GM21576 (cell line): ENCODE measurements around the gene LAMTOR2.
"Not testable (repeated sequence)": the region's sequence is repeated elsewhere in the genome, so short reads cannot be mapped to it uniquely, and the experiment has no call there.

ENCODE experiments used
- ATAC-seq: cut with Tn5 transposase; IDR thresholded peaks from one replicate; pipeline ENCODE4 v1.9.1; 2021; ENCODE audit warnings: mild to moderate bottlenecking, moderate library complexity; ENCODE audit not compliant: unreplicated experiment

The LAMTOR2 gene

DNA sequence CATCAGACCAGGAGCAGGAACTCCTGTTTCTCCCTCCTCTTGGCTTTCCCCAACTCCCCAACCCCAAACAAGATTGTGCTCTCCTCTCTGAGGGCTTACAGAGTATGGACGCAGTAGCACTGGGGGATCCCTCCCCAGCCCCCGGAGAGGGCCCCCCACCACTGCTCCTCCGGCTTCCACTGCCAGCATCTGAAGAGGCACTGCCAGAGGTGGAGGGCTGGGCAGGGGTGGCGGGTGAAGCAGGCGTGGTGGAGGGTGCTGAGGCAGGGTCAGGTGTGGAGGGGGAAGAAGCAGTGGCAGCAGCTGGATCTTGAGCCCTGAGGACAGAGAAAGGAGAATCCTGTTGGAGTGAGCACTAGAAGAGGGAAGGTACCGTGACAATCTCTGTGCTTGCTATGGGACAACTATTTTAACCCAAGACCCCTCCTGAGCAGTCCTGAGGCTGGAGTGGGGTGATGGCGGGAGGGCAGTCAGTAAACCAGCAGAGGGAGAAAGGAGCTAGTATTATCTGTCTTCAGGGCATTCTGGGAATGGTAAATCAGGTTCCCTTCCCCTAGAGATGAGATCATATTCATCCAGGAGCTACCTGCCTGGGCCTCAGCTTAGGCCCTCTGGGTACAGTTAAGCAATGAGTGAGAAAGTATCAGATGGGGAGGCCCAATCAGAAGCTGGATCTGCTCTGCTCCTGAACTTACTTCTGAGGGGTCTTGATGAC lies 3.4 kb upstream of the LAMTOR2 start:
- no peak for ATAC-seq

DNA sequence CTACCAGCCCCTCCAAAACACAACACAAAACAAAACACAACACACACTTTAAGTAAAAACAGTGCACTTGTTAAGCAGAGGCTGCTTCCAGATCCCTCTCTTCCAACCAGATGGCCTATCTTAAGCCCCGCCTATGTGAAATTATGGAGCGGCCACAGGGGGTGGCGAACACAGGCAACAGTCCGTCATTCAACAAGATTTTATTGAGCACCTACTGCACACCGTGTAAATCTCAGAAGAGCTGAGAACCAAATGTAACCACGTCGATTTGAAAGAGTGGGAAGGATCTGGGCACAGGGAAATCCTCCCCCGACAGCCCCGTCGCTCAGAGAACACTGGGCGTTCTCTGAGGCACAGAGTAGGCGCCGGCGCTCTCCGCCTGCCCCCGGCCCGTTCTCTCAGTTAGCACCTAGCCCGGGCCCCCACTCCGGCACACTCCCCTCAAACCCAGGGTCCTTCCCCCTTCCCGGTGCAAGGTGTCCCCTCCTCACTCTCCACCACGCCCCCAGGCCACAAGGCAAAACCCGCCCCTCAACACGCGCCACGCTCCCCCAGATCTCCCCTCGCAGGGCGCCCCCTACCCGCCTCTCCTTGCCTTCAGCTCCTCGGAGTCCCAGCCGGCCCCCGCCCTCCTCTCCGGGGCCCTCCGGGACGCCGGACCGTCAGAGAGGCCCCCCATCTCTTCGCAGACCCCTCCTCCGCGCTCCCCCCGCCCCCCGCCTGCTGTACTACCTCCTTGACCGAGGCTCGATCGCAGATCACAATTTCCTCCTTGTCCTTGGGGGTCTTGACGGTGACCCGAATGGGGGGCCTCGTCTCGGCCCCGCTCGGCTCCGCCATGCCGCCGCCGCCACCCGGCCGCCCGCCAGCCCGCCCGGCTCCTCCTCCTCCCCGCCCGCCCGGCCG lies 1.5 kb upstream of the LAMTOR2 start:
- no peak for ATAC-seq

DNA sequence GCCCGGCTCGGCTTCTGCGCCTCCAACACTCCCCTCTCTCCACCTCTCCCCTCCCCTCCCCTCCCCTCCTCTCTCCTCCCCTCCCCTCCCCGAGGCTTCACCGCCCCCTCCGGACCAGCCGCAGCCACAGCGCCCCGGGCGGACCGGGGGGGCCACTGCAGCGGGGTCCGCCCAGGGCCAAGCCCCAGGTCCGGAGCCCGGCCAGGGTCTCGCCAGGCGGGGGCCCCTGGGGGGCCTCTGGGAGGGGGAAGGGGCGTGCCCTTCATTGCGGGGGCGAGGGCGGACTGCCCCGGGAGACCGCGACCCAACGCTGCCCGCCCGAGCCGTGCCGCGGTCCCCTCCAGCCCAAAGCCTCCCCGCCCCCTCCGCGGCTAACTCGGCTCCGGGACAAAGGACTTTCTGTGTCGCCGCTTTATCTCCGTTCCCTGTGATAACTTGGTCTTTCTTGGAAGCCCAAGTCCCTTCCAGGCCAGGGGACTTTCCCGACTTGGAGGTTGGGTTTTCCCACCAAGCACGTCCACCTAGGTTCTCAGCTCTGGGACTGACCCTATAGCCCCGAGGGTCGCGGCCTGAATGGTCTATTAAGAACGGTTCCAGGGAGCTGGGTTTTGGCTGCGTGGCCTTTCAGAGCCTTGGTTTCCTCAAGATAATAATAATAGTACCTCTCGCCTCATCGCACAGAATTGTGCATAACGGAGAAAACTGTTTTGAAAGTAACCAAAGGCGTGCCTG lies 648 bp upstream of the LAMTOR2 start, which contains the start of gene UBQLN4:
UBQLN4 (minus strand) TSS at position 31 of the 732 bp plus-strand sequence. CDS start 97 bp downstream, outside the sequence.
- ATAC-seq: peak; percentile 48

DNA sequence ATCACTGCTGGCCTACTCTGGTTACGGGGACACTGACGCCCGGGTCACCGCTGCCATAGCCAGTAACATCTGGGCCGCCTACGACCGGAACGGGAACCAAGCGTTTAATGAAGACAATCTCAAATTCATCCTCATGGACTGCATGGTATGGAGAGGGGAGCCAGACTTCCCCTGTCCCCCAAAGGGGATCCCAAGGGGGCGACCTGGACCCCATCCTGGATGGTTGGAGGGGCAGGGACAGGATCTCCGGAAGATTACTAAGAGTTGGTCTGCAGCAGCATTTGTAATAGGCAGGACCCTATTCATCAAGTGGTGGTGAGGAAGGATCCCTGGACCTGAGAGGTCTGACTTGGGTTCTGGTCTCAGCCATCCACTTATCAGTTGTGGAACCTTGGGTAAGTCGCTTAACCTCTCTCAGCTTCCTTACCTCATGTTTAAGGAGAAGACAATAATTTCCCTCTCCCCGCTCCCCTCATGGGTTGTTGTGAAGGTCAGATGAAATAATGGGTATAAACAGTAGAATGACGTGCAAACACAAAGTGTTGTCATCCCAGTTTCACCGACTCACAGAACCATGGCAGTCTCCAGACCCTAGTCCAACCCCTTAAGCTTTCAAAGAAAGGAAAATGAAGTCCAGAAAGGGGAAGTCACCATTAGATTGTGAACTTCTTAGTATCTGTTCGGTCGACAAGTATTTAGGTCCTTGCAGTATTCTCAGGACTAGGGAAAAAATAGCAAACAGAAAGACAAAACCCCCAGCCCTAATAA lies 883 bp downstream of the LAMTOR2 start:
- peak; percentile 1 for ATAC-seq

DNA sequence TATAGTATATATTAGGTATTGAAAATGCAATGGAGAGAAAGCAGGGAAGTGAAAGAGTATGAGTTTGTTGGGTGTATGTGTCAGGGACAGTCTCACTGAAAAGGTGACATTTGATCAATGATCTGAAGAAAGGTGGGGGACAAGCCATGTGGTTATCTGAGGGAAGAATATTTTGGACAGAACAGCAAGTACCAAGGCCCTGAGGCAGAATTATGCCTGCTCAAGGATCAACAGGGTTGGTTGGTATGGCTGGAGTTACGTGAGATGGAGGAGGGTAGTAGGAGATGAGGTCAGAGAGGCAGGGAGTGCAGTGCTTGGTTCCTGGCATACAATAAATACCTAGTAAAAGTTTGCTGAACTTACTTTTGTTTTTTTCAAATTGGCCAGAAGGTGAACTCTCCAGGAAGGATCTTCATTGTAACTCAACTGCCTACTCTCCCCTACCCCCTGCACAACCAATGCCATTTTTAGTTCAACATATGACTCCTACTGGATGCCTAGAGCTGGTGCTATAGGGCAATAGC lies 1.8 kb downstream of the LAMTOR2 start:
- no peak for ATAC-seq

DNA sequence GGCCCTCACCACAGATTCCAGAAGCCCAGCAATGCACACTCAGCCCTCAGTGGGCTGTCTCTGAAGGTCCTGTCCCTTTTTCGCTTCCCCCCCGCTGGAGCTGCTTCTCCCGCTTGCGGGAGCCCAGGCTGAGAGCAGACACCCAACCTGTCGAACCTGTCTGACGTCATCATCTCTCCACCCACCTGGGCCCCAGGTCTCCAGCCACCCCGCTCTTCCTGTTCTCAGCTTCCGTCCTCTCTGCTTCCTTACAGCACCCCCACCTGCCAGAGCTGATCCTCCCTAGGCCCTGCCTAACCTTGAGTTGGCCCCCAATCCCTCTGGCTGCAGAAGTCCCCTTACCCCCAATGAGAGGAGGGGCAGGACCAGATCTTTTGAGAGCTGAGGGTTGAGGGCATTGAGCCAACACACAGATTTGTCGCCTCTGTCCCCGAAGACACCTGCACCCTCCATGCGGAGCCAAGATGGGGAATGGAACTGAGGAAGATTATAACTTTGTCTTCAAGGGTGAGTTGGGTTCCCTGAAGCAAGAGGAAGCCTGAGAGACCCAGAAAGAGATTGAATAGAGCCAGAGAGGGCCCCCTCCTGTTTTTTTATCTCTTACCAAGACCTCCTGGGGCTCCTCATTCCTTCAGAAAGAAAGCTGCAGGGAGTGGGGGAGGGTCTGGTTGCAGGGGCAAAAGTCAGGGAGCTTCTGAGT lies 6.5 kb downstream of the LAMTOR2 start, which contains the start of gene RAB25:
RAB25 (plus strand) TSS at position 224 of the 700 bp plus-strand sequence; CDS start at position 465, 241 bp downstream.
- no peak for ATAC-seq

DNA sequence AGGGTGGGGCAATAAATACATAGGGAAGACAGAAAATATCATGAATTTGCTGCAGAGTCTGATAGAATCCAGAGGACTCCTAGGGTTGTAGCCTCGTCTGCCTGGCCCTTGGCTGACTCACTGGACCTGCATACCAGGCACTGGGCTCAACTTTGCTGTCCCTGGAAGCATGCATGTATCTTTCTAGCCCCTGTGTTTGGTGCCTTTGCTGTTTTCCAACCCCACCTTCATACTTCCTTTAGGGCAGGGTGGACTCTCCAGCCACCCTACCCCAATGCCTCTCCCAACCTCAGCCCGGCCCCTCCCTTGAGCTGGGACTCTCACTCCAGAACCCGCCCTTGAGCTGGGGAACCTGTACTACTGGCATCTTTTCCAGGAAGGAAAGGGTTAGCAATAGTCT lies 7.6 kb downstream of the LAMTOR2 start:
- no peak for ATAC-seq

DNA sequence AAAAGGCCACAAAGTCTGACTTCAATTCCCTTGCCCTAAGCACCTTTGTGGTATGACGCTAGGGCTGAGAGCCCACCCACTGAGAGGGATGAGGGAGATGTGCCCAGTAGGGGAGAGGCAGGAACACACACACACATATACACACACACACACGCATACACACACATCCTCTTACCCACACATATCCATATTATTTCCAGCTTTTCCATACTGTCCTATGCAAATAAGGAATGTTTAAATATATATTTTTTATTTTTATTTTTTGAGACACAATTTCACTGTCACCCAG lies 9.4 kb downstream of the LAMTOR2 start:
- no peak for ATAC-seq

DNA sequence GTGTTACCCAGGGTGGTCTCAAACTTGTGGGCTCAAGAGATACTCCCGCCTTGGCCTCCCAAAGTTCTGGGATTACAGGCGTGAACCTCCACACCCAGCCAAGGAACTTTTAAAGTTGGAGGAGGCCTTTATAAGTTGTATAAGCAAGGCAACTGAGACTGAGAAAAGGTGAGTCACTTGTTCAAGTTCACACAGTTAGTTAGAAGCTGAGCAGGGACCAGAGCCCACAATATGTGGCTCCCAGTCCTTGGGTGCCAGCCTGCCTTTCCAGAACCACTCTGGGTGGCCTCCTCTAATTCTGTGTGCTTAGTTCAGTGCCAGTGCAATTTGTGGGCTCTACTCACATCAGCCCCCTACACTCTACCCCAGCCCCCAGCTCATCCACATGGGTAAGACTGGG lies 10.0 kb downstream of the LAMTOR2 start:
- no peak for ATAC-seq

DNA sequence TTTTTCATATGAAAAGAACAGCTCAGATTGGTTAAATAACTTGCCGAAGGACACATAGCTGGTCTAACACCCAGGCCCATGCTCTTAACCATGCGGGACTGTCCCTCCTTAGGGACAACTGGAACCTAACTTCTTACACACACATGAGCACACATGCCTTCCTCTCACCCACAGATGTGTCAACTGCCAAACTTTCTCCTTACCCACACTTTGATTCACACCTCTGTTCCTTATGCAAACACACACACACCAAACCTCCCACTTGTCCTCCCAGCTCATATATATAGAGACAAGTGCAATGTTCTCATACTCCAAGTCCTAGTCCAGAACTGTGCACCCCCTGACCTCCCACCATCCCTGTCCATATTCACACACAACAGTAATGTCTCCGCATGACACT lies 10.6 kb downstream of the LAMTOR2 start:
- ATAC-seq: no peak

DNA sequence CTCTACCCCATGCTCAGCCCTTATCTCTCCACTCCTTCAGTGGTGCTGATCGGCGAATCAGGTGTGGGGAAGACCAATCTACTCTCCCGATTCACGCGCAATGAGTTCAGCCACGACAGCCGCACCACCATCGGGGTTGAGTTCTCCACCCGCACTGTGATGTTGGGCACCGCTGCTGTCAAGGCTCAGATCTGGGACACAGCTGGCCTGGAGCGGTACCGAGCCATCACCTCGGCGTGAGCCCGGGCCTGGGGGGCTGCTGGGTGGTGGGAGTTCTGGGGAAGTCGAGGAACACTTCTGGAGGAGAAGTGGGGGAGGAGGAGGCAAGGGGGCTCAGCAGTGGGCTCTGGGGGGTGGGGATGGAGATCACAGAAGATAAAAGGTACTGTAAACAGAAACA lies 11.3 kb downstream of the LAMTOR2 start:
- ATAC-seq: no peak

DNA sequence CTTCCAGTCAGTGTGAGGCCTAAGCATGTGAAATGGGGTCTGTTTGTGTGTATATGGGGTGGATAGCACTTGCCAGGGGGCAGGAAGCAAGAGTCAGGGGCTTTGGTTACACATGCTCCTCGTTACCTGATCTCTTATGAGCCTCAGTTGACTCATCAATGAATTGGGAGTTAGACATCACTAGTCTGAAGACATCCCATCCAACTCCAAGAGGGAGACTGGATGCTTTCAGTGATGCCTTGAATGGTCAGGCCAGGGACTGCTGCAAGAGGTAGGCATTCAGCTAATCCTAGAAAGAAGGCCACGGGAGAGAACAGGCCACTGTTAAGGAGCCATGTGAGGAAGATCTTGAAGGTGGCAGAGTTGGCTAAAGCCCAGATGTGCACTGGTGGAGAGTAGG lies 12.7 kb downstream of the LAMTOR2 start:
- no peak for ATAC-seq

DNA sequence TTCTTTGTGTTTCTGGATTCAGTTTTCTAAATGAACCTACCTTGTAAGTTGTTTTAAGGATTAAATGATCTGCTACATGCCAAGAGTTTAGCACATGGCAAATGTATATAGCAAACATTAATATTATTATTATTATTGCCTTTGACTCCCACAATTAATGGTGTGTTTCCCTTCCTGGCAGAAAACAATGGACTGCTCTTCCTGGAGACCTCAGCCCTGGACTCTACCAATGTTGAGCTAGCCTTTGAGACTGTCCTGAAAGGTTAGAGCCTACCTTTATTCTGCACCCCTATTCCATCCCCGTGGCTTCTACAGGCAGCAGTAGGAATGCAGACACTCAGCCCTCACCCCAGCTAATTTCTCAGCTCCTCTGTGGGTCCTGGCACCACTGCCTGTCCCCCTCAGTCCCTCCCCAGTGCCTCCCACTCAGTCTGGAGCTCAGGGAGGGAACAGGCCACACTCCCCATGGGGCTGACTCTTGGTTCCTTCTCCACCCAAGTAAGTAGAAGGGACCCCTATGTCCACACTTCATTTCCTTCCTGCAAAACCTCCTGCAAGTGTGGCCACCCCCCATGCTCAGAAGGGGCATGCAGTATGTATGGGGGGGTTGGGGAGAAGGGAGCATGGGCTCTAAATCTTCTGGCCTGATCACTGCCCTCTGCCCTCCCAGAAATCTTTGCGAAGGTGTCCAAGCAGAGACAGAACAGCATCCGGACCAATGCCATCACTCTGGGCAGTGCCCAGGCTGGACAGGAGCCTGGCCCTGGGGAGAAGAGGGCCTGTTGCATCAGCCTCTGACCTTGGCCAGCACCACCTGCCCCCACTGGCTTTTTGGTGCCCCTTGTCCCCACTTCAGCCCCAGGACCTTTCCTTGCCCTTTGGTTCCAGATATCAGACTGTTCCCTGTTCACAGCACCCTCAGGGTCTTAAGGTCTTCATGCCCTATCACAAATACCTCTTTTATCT lies 15.2 kb downstream of the LAMTOR2 start:
- no peak for ATAC-seq

DNA sequence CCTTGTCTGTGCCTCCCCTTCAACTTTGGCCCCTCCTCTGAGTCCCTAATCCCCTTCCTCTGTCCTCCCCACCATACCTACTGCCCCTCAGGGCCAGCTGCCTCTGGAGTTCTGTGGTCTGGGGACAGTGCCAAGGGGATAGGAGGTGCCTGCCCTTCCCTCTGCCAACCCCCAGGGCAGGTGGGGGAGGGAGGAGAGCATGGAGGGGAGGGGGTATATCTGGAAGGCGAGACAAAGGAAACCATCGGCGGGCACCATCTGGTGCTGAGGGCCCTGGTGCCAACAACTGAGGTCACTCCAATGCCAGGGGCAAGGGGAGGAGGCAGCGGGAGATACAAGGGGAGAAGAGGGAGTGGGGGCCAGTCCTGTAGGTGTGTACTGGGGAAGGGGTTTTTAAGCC lies 16.0 kb downstream of the LAMTOR2 start:
- no peak for ATAC-seq

DNA sequence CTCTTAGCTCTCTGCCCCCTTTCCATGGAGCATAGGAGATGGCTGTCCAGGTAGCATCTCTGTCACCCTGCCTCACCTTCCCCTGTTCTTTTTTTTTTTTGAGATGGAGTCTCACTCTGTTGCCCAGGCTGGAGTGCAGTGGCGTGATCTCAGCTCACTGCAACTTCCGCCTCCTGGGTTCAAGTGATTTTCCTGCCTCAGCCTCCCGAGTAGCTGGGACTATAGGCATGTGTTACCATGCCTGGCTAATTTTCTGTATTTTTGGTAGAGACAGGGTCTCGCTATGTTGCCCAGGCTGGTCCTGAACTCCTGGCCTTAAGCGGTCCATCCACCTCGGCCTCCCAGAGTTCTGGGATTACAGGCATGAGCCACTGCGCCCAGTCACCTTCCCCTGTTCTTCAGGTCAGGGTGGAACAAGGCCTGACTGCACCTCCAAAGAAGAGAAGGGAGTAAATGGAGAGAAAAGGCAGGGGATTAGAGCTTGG lies 16.8 kb downstream of the LAMTOR2 start:
- ATAC-seq: not testable (repeated sequence)

DNA sequence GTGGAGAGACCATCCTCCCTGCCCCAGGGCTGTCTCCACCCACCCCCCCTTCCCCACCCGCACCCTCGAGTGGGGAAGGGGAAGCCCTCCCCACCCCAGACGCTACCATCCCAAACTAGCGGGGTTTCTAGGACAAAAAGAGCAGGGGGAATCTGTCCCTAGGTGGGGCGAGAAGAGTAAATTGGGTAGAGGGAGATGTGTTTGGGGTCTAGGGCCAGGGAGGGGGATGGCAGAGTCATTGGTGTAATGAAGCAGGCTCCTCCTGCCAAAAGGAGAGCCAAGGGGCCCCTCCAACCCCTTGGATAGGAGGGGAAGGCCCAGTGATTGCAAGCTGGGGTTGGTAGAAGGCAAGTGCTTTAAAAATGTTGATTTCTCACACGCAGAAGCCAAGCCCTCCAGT lies 17.7 kb downstream of the LAMTOR2 start:
- no peak for ATAC-seq

DNA sequence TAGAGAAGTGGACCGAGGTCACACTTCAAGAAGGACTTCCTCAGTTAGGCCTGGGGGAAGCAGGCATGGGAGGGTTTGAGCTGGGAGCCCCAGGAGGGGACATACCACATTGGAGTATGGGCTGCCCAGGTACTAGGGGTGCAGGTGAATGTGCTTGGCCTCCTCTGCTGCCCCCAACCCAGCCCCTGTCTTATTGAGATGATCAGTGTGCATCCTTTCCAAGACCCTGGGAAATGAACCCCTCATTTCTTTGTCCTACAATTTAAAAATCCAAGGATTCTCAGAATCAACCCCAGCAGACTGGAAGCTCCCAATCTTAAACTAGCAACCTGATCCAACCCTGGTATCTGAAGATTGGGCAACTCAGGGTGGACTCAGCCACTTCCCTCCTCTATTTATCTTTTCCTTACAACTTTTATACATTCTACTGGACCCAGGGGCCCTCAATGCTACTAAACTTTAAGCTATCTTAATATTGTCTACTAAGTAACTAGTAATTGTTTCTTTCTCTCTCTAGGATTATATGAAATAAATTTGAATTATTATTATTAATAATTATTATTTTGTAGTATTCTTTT lies 18.6 kb downstream of the LAMTOR2 start:
- no peak for ATAC-seq

DNA sequence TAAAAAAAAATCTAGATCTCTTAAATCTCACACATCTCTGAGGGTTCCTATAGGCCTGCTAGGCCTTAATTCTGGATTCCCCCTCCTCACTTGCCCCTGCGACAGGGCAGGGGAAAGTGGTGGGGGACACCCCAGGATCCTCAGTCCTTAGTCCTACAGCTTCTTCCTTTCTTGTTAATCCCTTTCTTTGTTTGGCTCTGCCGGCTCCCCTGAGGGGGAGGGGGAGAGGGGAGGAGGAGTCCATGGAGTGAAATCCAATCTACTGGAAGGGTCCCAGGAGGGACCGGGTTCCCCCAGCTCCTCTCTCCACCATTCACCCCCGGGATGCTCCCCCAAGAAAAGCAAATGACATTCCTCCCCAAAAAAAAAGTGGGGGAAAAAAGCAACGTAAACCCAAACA lies 19.2 kb downstream of the LAMTOR2 start:
- no peak for ATAC-seq
